HepG2 (cell line): ENCODE data around the gene CEP97.

ENCODE experiments used
- BCL3 ChIP-seq: sonication (generic); formaldehyde crosslinking; IDR thresholded peaks from 2 replicates; pipeline ENCODE4 v1.5.1; 2020; ENCODE audit warnings: mild to moderate bottlenecking, missing genetic modification reagents, moderate library complexity
- MNT ChIP-seq: fragments of 450-650 bp; IDR thresholded peaks from 2 replicates; pipeline ENCODE4 v1.6.1; 2016
- NFYB ChIP-seq: sonication (generic); formaldehyde crosslinking; IDR thresholded peaks from 2 replicates; pipeline ENCODE4 v1.4.0; 2020; ENCODE audit warnings: missing genetic modification reagents
- STAT6 ChIP-seq: sonication (generic); formaldehyde crosslinking; IDR thresholded peaks from 2 replicates; pipeline ENCODE4 v1.4.0; 2020; ENCODE audit warnings: missing genetic modification reagents, mild to moderate bottlenecking, borderline replicate concordance
- ZNF260 ChIP-seq: sonication (generic); formaldehyde crosslinking; IDR thresholded peaks from 2 replicates; pipeline ENCODE4 v1.4.0; 2020; ENCODE audit warnings: missing genetic modification reagents, low read depth, mild to moderate bottlenecking, borderline replicate concordance

GRCh38 chr3:101703169-101703568, 21.2 kb upstream of the CEP97 start:
- TF ChIP-seq BCL3 (CRISPR knock-in tag) (no peak), STAT6 (no peak), MNT (no peak), ZNF260 (no peak), NFYB (CRISPR knock-in tag) (no peak)
